Mammary epithelial cell (primary cell): ENCODE data around the gene PHRF1.

ENCODE experiments used
- CTCF ChIP-seq, 2 donors: IDR thresholded peaks in 1 of 2; conservative IDR thresholded peaks in 1 of 2; 2 replicates each; pipeline ENCODE4 v1.5.1; 2011 to 2012; ENCODE audit warnings: inconsistent platforms in 2 of 2, low read length in 2 of 2, mild to moderate bottlenecking in 2 of 2, control low read depth in 1 of 2, low read depth in 1 of 2; ENCODE audit not compliant: insufficient read depth in 1 of 2; ENCODE audit errors: extremely low read depth in 1 of 2
- EZH2 ChIP-seq: IDR thresholded peaks from 2 replicates; pipeline ENCODE4 v1.6.1; 2012; ENCODE audit warnings: low read length, inconsistent platforms, borderline replicate concordance

GRCh38 chr11:596374-596773, 20.1 kb downstream of the PHRF1 start:
- no peak for TF ChIP-seq EZH2
- no peak for TF ChIP-seq CTCF (conservative IDR thresholded peaks at IDR 0.05 in 1 of 2, IDR thresholded peaks at IDR 0.05 in 1 of 2; ENCODE audit: extremely low read depth in 1 of 2, insufficient read depth in 1 of 2, low read depth in 1 of 2, low read length in 2 of 2)
